GM13977 (cell line): ENCODE measurements around the gene RAB15.

ENCODE experiments used
- DNase-seq: peaks from one replicate; pipeline ENCODE4 v3.0.0; 2012; ENCODE audit warnings: low spot score
- CTCF ChIP-seq: IDR thresholded peaks from 2 replicates; pipeline ENCODE4 v1.5.1; 2012; ENCODE audit warnings: mild to moderate bottlenecking, control low read depth; ENCODE audit not compliant: insufficient read depth; ENCODE audit errors: extremely low read depth, missing control alignments
- in situ Hi-C: fragments of 300-500 bp; cut with MboI; formaldehyde crosslinking; loops from one replicate; pipeline ENCODE4 v1.12.0; 2022; ENCODE audit warnings: low sequenced_read_pairs, low pct_unique_long_range_greater_than_20kb, mixed read lengths, inconsistent platforms; ENCODE audit not compliant: unreplicated experiment

The RAB15 gene

DNA sequence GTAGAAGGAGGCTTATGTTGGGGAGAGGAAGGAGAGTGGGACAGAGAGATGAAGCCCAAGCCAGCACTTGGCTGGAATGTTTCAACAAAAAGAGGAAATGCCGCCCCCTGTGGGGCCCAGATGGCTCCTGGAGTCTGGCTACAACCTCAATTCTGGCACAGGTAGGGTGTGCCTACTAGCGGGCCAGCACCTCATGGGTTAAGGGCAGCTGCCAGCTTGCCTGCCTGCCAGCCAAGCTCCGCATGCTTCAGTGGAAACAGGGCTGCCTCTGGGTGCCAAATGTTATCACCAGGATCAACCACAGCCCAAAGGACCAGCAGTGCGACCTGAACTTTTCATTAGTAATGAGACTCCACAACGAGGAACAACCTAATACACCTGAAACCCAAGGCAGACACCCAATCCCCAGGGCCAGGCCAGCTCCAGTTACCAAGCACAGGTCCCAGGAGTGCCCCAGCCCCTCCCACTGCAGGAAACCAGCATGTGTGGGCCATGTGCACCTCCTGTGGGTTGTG is 11.3 kb downstream of the RAB15 start:
- in situ Hi-C loops: no loop called here
- no peak for DNase-seq
- TF ChIP-seq CTCF: no peak

DNA sequence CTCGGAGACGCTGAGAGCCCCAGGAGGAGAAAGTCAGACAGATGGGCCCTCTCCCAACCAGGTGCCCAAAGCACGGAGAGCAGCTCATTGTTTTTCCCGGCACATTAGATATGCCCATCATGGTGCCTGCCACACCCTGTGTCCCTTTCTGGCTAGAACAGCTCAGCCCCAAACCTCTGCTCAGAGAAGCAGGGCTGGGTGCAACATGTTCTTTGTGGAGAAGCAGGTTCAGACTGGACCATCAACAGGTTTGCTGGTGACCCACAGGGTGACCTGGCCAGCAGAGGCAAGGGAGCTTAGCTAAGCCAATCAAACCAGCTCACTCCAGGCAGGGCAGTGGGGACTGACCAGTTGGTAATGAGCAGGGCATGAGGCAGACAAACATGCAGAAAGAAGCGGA is 13.4 kb downstream of the RAB15 start:
- in situ Hi-C loops: no loop called here
- no peak for TF ChIP-seq CTCF
- no peak for DNase-seq

- no peak for DNase-seq
- in situ Hi-C loops: no loop called here
- no peak for TF ChIP-seq CTCF
These were observed 13.9 kb downstream of the RAB15 start for GRCh38 chr14:64958201-64958600.

- in situ Hi-C loops: no loop called here
- TF ChIP-seq CTCF: no peak
- no peak for DNase-seq
These were observed 15.3 kb downstream of the RAB15 start for GRCh38 chr14:64956697-64957406.

- no peak for DNase-seq
- no peak for TF ChIP-seq CTCF
- in situ Hi-C loops: no loop called here
These were observed 16.8 kb downstream of the RAB15 start for GRCh38 chr14:64955297-64955696.

GRCh38 chr14:64954491-64955240 is 17.5 kb downstream of the RAB15 start:
- TF ChIP-seq CTCF: no peak
- in situ Hi-C loops: no loop called here
- DNase-seq: no peak
